PC-3 (cell line): ENCODE data around the gene CPLANE1. TPM values are rescaled to one million over a fixed set of nuclear protein-coding genes. Genes with fewer than 3 reads are reported as not detected.

Source experiments
- ATAC-seq: fragments of 200-7000 bp; cut with Tn5 transposase; 2 replicates; pipeline ENCODE4 v1.9.1; 2020; ENCODE audit warnings: mild to moderate bottlenecking, moderate library complexity
- BruUV-seq: library from RNA; stranded (reverse); fragments of 400-500 nt; replicated peaks from 2 replicates; lab custom pipeline; 2021; lab: Mats Ljungman, UMichigan
- CTCF ChIA-PET: fragments of 300-600 bp; sonication (Branson Sonifier 250); formaldehyde crosslinking; loops from one replicate; lab custom pipeline; 2022; ENCODE audit warnings: antibody characterized with exemption; lab: Charles Lee
- POLR2A ChIA-PET: fragments of 300-600 bp; sonication (Branson Sonifier 250); formaldehyde crosslinking; loops from one replicate; lab custom pipeline; 2022; ENCODE audit warnings: antibody characterized with exemption; ENCODE audit not compliant: unreplicated experiment; lab: Charles Lee
- DNase-seq: peaks from one replicate; pipeline ENCODE4 v3.0.0-alpha.2; 2015
- H2AFZ ChIP-seq: fragments of 300-600 bp; sonication (generic); 2 replicates; pipeline ENCODE4 v1.6.0; 2016; ENCODE audit warnings: antibody characterized with exemption, low read length
- H3F3A ChIP-seq: fragments of 300-600 bp; sonication (generic); one replicate; pipeline ENCODE4 v1.6.0; 2017; ENCODE audit warnings: antibody characterized with exemption, low read length, control low read depth, mild to moderate bottlenecking; ENCODE audit not compliant: unreplicated experiment
- H3K27ac ChIP-seq: fragments of 300-600 bp; sonication (generic); 2 replicates; pipeline ENCODE4 v1.5.1; 2016; ENCODE audit warnings: mild to moderate bottlenecking, low read length
- H3K27me3 ChIP-seq: fragments of 300-600 bp; sonication (generic); 2 replicates; pipeline ENCODE4 v1.6.1; 2016; ENCODE audit warnings: low read length, mixed read lengths
- H3K36me3 ChIP-seq: fragments of 300-600 bp; sonication (generic); 2 replicates; pipeline ENCODE4 v1.6.1; 2016; ENCODE audit warnings: low read depth, mixed run types, low read length, mixed read lengths
- H3K4me1 ChIP-seq: fragments of 300-600 bp; sonication (generic); 2 replicates; pipeline ENCODE4 v1.5.1; 2016; ENCODE audit warnings: low read length; ENCODE audit not compliant: insufficient read depth
- H3K4me2 ChIP-seq: fragments of 300-600 bp; sonication (generic); 2 replicates; pipeline ENCODE4 v1.6.0; 2016; ENCODE audit warnings: low read length
- H3K4me3 ChIP-seq: fragments of 300-600 bp; sonication (generic); 2 replicates; pipeline ENCODE4 v1.5.1; 2016; ENCODE audit warnings: mild to moderate bottlenecking, low read length, mixed read lengths
- H3K79me2 ChIP-seq: fragments of 300-600 bp; sonication (generic); 2 replicates; pipeline ENCODE4 v1.6.1; 2017; ENCODE audit warnings: low read length, mixed read lengths
- H3K9ac ChIP-seq: fragments of 300-600 bp; sonication (generic); 2 replicates; pipeline ENCODE4 v1.6.0; 2016; ENCODE audit warnings: mild to moderate bottlenecking, low read length
- H3K9me2 ChIP-seq: fragments of 300-600 bp; sonication (generic); replicated peaks from 2 replicates; pipeline ENCODE4 v1.6.1; 2016; ENCODE audit warnings: mixed run types, low read length, mixed read lengths
- H3K9me3 ChIP-seq: fragments of 300-600 bp; sonication (generic); 2 replicates; pipeline ENCODE4 v1.6.1; 2016; ENCODE audit warnings: low read length, mixed read lengths
- H4K20me1 ChIP-seq: fragments of 300-600 bp; sonication (generic); 2 replicates; pipeline ENCODE4 v1.6.1; 2016; ENCODE audit warnings: low read length, mixed read lengths
- CTCF ChIP-seq: fragments of 300-600 bp; sonication (generic); conservative IDR thresholded peaks from 2 replicates; pipeline ENCODE4 v1.5.1; 2017; ENCODE audit warnings: antibody characterized with exemption, low read depth, mild to moderate bottlenecking, low read length
- EZH2 ChIP-seq: fragments of 300-600 bp; sonication (generic); IDR thresholded peaks from one replicate; pipeline ENCODE4 v1.6.1; 2017; ENCODE audit warnings: antibody characterized with exemption, mild to moderate bottlenecking, low read length; ENCODE audit not compliant: unreplicated experiment
- EZH2phosphoT487 ChIP-seq: fragments of 300-600 bp; sonication (generic); IDR thresholded peaks from 2 replicates; pipeline ENCODE4 v1.6.1; 2018; ENCODE audit warnings: mild to moderate bottlenecking, antibody characterized with exemption, low read length, borderline replicate concordance
- intact Hi-C: fragments of 100-400 bp; cut with micrococcal nuclease; formaldehyde crosslinking; loops from 2 replicates; pipeline ENCODE4 v1.9.0; 2023
- total RNA-seq: library from RNA; depleted of rRNA; stranded (reverse); fragments of >200 nt; gene quantifications from 2 replicates; pipeline ENCODE4 v1.2.3, GENCODE V29; 2014

CPLANE1 gene
- total RNA-seq, 1 experiment from 2014 or later = 10.1 TPM

- Histone ChIP-seq H2AFZ (peak overlapping the region; percentile 88), H3K9me2 (no peaks in the 10 kb centered on the region), H3K27me3 (no peaks in the 10 kb centered on the region), H3K9me3 (no peaks in the 10 kb centered on the region), H3K4me1 (peaks cover 11% of the 10 kb centered on the region), H3F3A (no peaks in the 10 kb centered on the region), H3K4me2 (peak overlapping the region; percentile 83), H3K9ac (peak overlapping the region; percentile 86), H4K20me1 (no peaks in the 10 kb centered on the region), H3K27ac (no peak overlapping the region), H3K79me2 (peaks cover 18% of the 10 kb centered on the region), H3K4me3 (peak overlapping the region; percentile 78), H3K36me3 (no peaks in the 10 kb centered on the region)
- DNase-seq (no peak), ATAC-seq (no peak)
- POLR2A ChIA-PET = interaction anchor here (0.7 kb wide), 1 partner anchor 36 kb away, joined by 5 read pairs; no protein-coding TSS in a partner anchor
- intact Hi-C loops = loop anchor here (5.0 kb wide), 1 partner anchor 43 kb away; no protein-coding TSS in a partner anchor
- CTCF ChIA-PET = interaction anchor here (1.4 kb wide), 1 partner anchor 41 kb away, joined by 3 read pairs; no protein-coding TSS in a partner anchor
- TF ChIP-seq CTCF (no peak), EZH2 (no peak), EZH2phosphoT487 (no peak)
- BruUV-seq = TSS peak; percentile 81
Observed at GRCh38 chr5:37249815-37250164, 614 bp upstream of the CPLANE1 start.

GRCh38 chr5:37248421-37248969, 681 bp downstream of the CPLANE1 start:
- ChIA-PET POLR2A (interaction anchor here (0.6 kb wide), 1 partner anchor 67 kb away, joined by 3 read pairs; no protein-coding TSS in a partner anchor), CTCF (interaction anchor here (0.6 kb wide), 1 partner anchor 75 kb away, joined by 4 read pairs; no protein-coding TSS in a partner anchor)
- no peaks in the 10 kb centered on the region for H3K36me3 ChIP-seq
- H3K4me3 ChIP-seq = peak overlapping the region; percentile 78
- peaks cover 11% of the 10 kb centered on the region for H3K4me1 ChIP-seq
- ATAC-seq (no peak), DNase-seq (no peak)
- peak overlapping the region; percentile 18; the same call in 1 of the 2 replicates for H3K27ac ChIP-seq
- H4K20me1 ChIP-seq = no peaks in the 10 kb centered on the region
- TF ChIP-seq EZH2phosphoT487 (no peak), CTCF (no peak), EZH2 (no peak)
- no peaks in the 10 kb centered on the region for H3K27me3 ChIP-seq
- H3F3A ChIP-seq = no peaks in the 10 kb centered on the region
- H2AFZ ChIP-seq = peak overlapping the region; percentile 88
- H3K9me3 ChIP-seq = no peaks in the 10 kb centered on the region
- peaks cover 18% of the 10 kb centered on the region for H3K79me2 ChIP-seq
- peak overlapping the region; percentile 86 for H3K9ac ChIP-seq
- TSS peak; percentile 54 for BruUV-seq
- peak overlapping the region; percentile 83 for H3K4me2 ChIP-seq
- intact Hi-C loops = loop anchor here (5.0 kb wide), 1 partner anchor 44 kb away; no protein-coding TSS in a partner anchor
- no peaks in the 10 kb centered on the region for H3K9me2 ChIP-seq

- Histone ChIP-seq H3F3A (no peaks in the 10 kb centered on the region), H3K36me3 (no peaks in the 10 kb centered on the region), H3K4me2 (peak overlapping the region; percentile 83; the same call in 1 of the 2 replicates), H3K9me3 (no peaks in the 10 kb centered on the region), H2AFZ (no peak overlapping the region), H3K9me2 (no peaks in the 10 kb centered on the region), H3K9ac (no peak overlapping the region), H3K27me3 (no peaks in the 10 kb centered on the region), H3K4me3 (peak overlapping the region; percentile 78; the same call in 1 of the 2 replicates), H3K27ac (no peak overlapping the region), H4K20me1 (no peaks in the 10 kb centered on the region), H3K79me2 (peaks cover 18% of the 10 kb centered on the region), H3K4me1 (peaks cover 11% of the 10 kb centered on the region)
- no peak for ATAC-seq
- ChIA-PET CTCF (no interaction called here), POLR2A (no interaction called here)
- intact Hi-C loops = loop anchor here (5.0 kb wide), 1 partner anchor 45 kb away; no protein-coding TSS in a partner anchor
- no peak for DNase-seq
- TF ChIP-seq EZH2phosphoT487 = no peak
- no peak for TF ChIP-seq CTCF
- TF ChIP-seq EZH2 = no peak
- no TSS peak for BruUV-seq
Observed at GRCh38 chr5:37247496-37247895, 1.7 kb downstream of the CPLANE1 start.
